Activated T-cell treated with anti-CD3 and anti-CD28 coated beads, Interleukin-2, amount 50 U/mL, for 48 hours (primary cell): ENCODE data around the gene DLL1.
A peak's percentile ranks its signal among the peaks of the same experiment; 100 is the strongest.

Source experiments
- DNase-seq, 2 experiments: peaks; one replicate each; pipeline ENCODE4 v3.0.0-alpha.2; 2020

DLL1 gene

DNA sequence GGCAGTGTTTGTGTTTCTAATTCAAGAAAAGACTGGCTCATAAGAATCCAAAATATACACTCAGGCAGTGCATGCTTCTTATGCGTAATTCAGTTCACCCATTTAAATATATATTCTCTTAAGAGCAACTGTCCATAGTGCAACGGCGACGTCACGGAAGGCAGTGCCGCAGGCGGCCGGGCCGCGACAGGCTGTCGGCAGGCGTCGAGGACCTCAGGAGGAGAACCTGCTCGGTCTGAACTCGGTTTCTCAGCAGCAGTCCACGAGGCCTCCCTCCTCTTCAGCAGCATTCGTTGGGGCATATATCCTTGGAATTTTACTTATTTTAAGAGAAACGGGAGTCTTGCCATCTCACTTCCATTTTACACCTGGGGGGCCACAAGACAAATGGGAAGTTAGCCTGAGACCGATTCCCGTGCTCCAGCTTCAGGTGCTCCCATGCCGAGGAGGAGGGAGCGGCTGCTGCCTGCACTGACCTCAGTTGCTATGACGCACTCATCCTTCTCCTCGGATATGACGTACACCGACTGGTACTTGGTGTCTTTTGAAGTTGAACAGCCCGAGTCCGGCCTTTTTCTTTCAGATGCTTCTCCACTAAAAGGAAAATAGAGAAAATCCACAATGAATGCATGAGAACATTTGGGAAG, 8.2 kb downstream of the DLL1 start:
- DNase-seq = no peak

GRCh38 chr6:170281331-170282292, 9.3 kb downstream of the DLL1 start:
- DNase-seq = no peak

DNA sequence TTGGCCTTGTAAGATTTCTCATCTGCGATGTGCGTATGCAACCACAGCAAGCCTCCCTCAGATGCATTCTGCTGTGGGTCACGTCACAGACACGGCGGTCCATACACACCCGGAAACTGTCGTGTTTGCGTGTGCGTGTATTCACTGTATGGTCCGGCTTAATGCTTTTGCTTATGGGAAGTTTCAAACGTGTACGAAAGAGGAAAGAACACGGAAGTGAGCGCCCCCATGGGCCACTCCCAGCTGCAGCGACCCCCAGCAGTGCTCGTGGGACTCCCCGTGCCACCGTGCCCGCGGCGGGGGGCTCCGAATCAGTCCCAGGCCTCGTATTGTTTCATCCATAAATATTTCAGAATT, 10.2 kb downstream of the DLL1 start:
- no peak for DNase-seq

DNA sequence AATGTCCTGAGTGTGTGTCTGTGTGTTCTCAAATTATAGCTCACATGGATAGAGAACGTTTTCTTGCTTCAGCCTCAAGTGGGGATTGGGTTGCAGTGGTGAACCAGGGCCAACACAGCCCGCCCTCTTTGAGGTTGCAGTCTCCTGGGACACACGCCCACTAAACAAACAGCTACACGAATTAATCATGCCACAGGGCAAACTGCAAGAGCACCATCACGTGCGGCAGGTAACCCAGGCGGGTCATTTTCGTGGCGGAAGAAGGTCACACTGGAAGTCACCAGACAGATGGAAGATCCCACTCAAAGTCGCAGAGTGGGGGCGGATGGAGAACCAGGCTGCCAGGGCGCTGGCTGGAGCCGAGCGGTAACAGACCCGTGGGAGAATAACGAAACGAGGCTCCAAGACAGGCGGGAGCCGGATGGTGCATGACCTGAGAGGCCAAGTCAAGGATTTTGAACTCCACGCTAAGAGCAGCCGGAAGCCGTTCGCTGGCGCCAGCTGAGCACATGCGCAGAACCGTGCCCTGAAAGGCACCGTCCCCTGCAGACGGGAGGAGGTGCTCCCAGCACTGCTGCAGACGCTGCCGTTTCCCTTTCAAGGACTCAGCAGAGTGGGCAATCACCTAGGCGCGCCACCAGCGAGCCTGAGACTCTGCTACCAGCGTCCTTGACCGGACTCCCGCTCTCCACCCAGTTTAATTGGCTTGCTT, 10.7 kb downstream of the DLL1 start:
- DNase-seq = peak; percentile 49 to 66

GRCh38 chr6:170279426-170279825, 11.5 kb downstream of the DLL1 start:
- no peak for DNase-seq

- DNase-seq = no peak
Measured at GRCh38 chr6:170278743-170279094, 12.2 kb downstream of the DLL1 start.

DNA sequence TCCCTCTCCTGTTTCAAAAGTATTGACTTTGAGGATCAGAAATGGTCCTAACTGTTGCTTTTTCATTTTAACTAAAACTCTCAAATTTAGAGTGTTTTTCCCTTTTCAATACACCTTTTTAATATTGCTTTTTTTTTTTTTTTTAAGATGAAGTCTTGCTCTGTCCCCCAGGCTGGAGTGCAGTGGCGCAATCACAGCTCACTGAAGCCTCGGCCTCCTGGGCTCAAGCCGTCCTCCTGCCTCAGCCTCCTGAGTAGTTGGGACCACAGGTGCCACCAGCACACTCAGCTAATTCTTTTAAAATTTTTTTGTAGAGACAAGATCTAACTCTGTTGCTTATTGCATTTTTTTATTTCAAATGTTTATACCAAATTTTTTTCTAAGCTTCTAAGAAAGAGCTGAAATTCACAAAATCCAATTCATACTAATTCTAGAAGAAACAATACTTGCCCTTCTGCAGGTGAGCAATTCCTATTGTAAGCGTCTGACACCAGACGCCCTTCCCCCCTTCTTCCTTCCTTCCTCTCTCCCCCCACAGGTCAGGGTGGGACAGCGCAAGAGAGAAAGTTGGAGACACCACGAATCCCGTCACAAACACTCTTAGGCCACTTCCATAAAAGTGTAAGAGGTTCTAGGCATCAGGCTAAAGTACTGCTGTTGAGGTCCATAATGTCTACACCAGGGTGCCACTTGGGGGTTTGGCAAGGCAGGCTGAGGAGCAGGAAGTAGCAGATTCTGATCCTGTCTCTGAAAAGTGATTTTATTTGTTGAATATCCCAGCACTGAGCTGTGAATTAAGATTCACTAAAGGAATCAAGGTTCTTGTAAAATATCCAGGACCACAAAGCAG, 12.8 kb downstream of the DLL1 start:
- DNase-seq = no peak

DNA sequence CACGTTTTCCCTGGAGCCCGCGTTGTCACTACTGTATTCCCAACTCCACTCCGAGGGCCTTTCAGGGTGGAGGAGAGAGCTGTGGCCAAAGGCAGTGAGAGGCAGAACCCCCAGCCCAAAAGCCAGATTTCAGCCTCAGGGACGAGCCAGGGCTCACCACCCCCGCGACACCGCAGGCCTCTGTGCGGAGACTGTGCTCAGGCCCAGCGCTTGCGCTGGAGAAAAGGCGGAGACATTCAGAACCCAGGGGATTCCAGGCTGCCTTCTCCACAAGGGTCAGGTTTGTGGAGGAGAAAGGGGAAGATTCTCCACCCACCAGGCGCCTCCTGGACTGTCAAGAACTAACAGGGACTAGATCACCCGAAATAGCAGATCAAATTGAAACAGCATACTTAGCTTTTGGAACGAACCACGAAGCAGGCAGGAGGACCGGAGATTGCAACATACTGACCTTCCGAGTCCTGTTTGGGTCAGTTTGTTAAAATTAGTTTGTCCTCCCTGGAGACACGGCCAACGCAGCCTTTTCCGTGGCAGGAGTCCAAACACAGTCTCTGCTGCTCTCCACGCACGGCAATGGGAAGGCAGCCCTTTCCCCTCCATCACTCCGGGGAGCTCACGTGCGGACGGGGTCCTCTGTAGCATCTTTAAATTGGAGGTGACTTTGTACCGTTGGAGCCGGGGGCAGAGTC, 14.4 kb downstream of the DLL1 start:
- DNase-seq = no peak

- DNase-seq = no peak
Measured at GRCh38 chr6:170274713-170275560, 15.9 kb downstream of the DLL1 start.

- DNase-seq = no peak
Measured at GRCh38 chr6:170273681-170274080, 17.2 kb downstream of the DLL1 start.

GRCh38 chr6:170273191-170273590, 17.7 kb downstream of the DLL1 start:
- no peak for DNase-seq

DNA sequence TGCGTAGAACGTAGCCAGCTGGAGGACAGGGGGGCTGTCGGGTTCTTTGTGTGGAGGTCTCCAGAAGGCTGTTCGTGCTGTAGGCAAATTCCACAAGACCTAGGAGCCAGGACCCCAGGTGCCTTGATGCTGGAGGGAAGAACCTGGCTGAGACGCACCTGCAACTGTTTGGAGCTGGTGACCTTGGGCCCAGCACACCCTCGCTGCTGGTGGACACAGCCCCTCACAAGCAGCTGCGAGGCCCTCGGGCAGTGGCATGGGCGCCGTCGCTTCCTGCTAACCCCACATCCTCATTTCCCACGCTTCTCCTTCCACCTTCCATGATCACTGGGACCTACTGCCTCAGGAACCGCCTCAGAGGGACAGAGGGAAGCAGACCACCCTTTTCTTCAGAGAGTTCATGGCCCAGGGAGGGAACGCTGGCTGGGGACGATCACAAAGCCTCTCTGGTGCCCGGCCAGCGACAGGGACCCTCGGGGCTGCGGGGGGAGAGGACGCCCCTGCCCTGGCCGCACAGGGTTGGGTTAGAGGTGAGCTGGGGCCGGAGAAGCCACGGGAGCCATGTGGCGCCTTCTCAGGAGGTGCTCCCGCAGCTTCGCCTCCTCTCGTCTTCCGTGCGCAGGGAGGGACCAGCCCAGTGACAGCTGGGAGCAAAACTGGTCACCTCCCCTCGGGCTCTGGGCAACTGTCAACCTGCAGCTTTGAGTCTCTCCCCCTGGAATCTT, 18.4 kb downstream of the DLL1 start:
- DNase-seq = no peak

DNA sequence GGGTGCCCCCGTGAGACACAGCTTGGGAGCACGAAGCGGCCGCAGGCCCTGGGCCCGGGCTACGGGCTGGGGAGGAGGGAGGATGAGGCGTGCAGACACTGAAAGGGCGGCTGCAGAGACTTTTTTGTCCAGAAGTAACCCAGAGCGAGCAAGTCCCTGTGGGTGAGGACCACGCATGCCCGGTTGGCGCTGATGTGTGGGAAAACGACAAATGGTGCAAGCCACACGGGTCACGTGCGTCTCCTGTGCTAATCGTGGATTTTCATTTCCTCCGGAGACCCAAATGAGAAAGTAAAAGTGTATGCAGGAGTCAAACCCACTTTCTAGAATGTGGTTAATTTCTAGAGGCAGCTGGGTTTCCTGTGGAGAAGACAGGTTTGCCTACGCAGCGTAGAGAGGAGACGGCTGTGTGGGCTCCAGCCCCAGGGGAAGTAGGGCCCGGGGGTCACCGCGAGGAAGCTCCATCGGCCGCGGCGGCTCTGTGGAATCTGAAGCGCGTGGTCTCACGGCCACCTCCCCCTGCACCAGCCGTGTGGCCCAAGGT, 19.0 kb downstream of the DLL1 start:
- DNase-seq = peak; percentile 68 to 73

GRCh38 chr6:170270984-170271593, 19.8 kb downstream of the DLL1 start:
- DNase-seq = no peak

DNA sequence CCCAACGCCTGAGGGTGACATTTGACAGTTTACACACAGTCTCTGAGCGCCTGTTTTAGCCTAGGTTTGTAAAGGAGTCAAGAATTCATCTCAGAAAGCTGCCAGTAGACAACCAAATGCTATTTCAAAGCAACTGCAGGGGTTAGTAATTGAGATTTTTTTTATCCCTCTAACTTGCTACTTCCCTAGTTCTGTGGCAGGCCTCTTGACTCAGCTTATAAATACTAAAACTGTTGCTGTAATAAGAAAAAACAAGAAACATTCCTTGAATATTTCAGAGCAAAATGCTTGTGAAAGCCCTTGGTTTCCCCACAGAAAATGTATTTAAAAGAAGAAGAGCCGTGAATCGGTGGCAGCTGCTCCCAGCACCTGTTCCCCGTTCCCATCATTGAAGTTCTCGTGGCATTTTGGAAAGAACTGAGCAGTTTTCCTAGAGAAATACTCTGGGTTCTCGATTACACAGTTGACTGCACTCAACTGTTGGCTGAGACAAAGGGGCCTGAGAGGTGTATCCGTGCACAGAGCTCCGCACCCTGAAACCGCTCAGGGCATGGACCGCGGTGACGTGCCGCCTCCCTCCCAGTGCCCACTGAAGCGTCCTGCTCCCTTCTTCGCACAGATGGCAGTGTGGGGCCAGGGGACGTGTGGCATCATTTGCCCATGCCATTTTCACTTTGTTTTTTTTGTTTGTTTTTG, 20.9 kb downstream of the DLL1 start:
- DNase-seq = no peak

DNA sequence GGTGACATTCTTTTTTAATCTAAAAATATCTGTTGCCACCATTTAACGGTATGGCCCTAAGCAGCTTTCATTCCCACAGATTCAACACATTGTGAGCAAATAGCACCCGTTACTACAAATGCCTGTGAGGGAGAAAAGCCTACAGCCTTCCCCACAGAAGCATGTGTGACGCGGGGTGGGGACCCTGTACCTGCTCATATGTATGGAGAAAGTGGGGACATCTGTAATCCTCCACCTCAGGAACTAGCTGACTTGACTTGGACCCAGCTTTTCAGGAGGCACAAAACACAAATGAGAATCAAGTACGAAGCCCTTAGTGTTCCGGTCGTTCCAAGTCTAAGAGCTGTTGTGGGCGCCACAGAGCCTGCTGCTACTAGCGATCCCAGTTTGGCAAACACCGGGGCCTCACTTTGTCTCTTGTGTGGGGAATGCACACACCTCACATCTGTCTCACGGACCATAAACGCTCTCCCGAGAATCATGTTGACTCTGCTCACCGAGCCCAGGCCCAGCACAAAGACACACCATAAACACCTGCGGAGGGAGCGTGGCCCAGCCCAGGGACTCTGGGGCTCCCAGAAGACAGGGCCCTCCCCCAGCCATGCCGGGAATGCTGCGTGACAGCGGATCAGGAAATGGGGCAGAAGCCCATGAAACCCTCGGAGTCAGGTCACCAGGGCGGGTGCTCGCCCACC, 21.6 kb downstream of the DLL1 start:
- DNase-seq = no peak

- DNase-seq = no peak
Measured at GRCh38 chr6:170268216-170269129, 22.4 kb downstream of the DLL1 start.
